Measurements from ENCODE around the gene CLDN9. TPM values are rescaled to one million over a fixed set of nuclear protein-coding genes. Genes with fewer than 3 reads are reported as not detected.

The CLDN9 gene
- total RNA-seq, 2 experiments from 2014 or later: not detected

DNA sequence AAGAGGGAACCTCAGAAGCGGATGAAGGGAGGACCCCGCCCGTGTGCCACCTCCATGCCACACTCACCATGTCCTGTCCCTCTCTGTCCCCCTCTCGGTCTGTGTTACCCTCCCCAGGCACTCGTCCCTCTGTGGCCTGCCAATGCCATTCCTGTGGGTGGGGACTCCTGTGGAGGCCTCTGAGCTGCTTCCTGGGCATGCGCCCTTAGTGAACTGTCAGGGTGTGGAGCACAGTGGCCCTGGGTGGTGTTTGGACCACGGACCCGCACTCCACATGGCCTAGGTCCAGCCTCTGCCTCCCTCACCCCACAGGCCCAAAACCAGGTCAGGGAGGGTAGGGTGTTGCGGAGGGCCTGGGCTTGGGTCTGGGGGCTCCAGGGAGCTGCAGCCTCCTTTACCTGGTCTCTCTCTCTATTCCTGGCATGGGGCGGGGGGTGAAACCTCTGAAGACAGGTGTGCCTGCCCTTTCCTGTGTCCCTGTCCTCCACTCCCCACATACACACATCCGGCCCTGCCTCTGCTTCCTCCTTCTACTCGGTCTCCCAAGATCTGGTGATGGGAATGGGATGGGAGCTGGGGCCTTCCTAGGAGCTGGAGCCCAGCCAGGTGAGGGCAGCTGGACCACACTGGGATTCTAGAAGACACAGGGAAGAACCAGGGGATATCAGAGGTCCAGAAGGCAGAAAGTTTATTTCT lies 21.0 kb upstream of the CLDN9 start:
- Mint-ChIP-seq H3K36me3 (ENCODE audit: low read depth) (no peaks in the 10 kb centered on the region), H3K27me3 (no peaks in the 10 kb centered on the region), H3K4me1 (ENCODE audit: low read depth) (no peaks in the 10 kb centered on the region), H3K9me3 (no peaks in the 10 kb centered on the region), H3K4me3 (no peak overlapping the region), H3K27ac (no peak overlapping the region)
- TF ChIP-seq CTCF (IDR thresholded peaks at IDR 0.05): no peak
- Histone ChIP-seq H3K27me3 (ENCODE audit: control insufficient read depth in 1 of 2, insufficient read depth in 2 of 2, low read length in 2 of 2) (no peaks in the 10 kb centered on the region), H3K27ac (ENCODE audit: low read depth in 1 of 2, low read length in 2 of 2) (no peak overlapping the region), H3K9me3 (ENCODE audit: control insufficient read depth in 1 of 2, insufficient read depth in 1 of 2, low read length in 2 of 2) (no peaks in the 10 kb centered on the region), H3K4me3 (ENCODE audit: low read length) (no peak overlapping the region), H3K4me1 (ENCODE audit: insufficient read depth, low read length) (no peaks in the 10 kb centered on the region), H3K36me3 (ENCODE audit: insufficient read depth, low read length) (no peaks in the 10 kb centered on the region)
- ChIA-PET CTCF (no interaction called here), POLR2A (no interaction called here)
- ATAC-seq (ENCODE audit: poor library complexity) (no peak), DNase-seq (no peak)
- intact Hi-C loops (cut with DNase I, micrococcal nuclease): no loop called here

GRCh38 chr16:2992383-2993081 lies 20.2 kb upstream of the CLDN9 start:
- Histone ChIP-seq H3K27ac (ENCODE audit: low read depth in 1 of 2, low read length in 2 of 2) (no peak overlapping the region), H3K4me1 (ENCODE audit: insufficient read depth, low read length) (no peaks in the 10 kb centered on the region), H3K9me3 (ENCODE audit: control insufficient read depth in 1 of 2, insufficient read depth in 1 of 2, low read length in 2 of 2) (no peaks in the 10 kb centered on the region), H3K27me3 (ENCODE audit: control insufficient read depth in 1 of 2, insufficient read depth in 2 of 2, low read length in 2 of 2) (no peaks in the 10 kb centered on the region), H3K4me3 (ENCODE audit: low read length) (no peak overlapping the region), H3K36me3 (ENCODE audit: insufficient read depth, low read length) (no peaks in the 10 kb centered on the region)
- ChIA-PET CTCF (no interaction called here), POLR2A (no interaction called here)
- no peak for DNase-seq
- TF ChIP-seq CTCF (IDR thresholded peaks at IDR 0.05): no peak
- intact Hi-C loops (cut with DNase I, micrococcal nuclease): no loop called here
- Mint-ChIP-seq H3K27ac (no peak overlapping the region), H3K4me3 (no peak overlapping the region), H3K4me1 (ENCODE audit: low read depth) (no peaks in the 10 kb centered on the region), H3K36me3 (ENCODE audit: low read depth) (no peaks in the 10 kb centered on the region), H3K27me3 (no peaks in the 10 kb centered on the region), H3K9me3 (no peaks in the 10 kb centered on the region)
- ATAC-seq (ENCODE audit: poor library complexity): no peak

- ATAC-seq (ENCODE audit: poor library complexity) (no peak), DNase-seq (no peak)
- no peaks in the 10 kb centered on the region for H3K9me3 Mint-ChIP-seq
- CTCF ChIA-PET: no interaction called here
- H3K27me3 Mint-ChIP-seq: no peaks in the 10 kb centered on the region
- no peaks in the 10 kb centered on the region for H3K4me1 Mint-ChIP-seq (ENCODE audit: low read depth)
- Histone ChIP-seq H3K4me1 (ENCODE audit: insufficient read depth, low read length) (no peaks in the 10 kb centered on the region), H3K4me3 (ENCODE audit: low read length) (no peak overlapping the region), H3K27ac (ENCODE audit: low read depth in 1 of 2, low read length in 2 of 2) (no peak overlapping the region), H3K27me3 (ENCODE audit: control insufficient read depth in 1 of 2, insufficient read depth in 2 of 2, low read length in 2 of 2) (no peaks in the 10 kb centered on the region), H3K36me3 (ENCODE audit: insufficient read depth, low read length) (no peaks in the 10 kb centered on the region), H3K9me3 (ENCODE audit: control insufficient read depth in 1 of 2, insufficient read depth in 1 of 2, low read length in 2 of 2) (no peaks in the 10 kb centered on the region)
- H3K4me3 Mint-ChIP-seq: no peak overlapping the region
- H3K27ac Mint-ChIP-seq: no peak overlapping the region
- no peak for TF ChIP-seq CTCF (IDR thresholded peaks at IDR 0.05)
- intact Hi-C loops (cut with DNase I, micrococcal nuclease): no loop called here
- POLR2A ChIA-PET: no interaction called here
- H3K36me3 Mint-ChIP-seq (ENCODE audit: low read depth): no peaks in the 10 kb centered on the region
Measured at GRCh38 chr16:2996298-2996697, 16.4 kb upstream of the CLDN9 start.

Data from CD4-positive, alpha-beta T cell (primary cell).